HG02678 (cell line): ENCODE results near the gene ACSF2.
A peak's percentile ranks its signal among the peaks of the same experiment; 100 is the strongest.
"Not testable (repeated sequence)": the region's sequence is repeated elsewhere in the genome, so short reads cannot be mapped to it uniquely, and the experiment has no call there.

Experiments used
- ATAC-seq: cut with Tn5 transposase; IDR thresholded peaks from one replicate; pipeline ENCODE4 v1.9.1; 2021; ENCODE audit warnings: mild to moderate bottlenecking, moderate library complexity; ENCODE audit not compliant: unreplicated experiment

The ACSF2 gene, protein sequence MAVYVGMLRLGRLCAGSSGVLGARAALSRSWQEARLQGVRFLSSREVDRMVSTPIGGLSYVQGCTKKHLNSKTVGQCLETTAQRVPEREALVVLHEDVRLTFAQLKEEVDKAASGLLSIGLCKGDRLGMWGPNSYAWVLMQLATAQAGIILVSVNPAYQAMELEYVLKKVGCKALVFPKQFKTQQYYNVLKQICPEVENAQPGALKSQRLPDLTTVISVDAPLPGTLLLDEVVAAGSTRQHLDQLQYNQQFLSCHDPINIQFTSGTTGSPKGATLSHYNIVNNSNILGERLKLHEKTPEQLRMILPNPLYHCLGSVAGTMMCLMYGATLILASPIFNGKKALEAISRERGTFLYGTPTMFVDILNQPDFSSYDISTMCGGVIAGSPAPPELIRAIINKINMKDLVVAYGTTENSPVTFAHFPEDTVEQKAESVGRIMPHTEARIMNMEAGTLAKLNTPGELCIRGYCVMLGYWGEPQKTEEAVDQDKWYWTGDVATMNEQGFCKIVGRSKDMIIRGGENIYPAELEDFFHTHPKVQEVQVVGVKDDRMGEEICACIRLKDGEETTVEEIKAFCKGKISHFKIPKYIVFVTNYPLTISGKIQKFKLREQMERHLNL

DNA sequence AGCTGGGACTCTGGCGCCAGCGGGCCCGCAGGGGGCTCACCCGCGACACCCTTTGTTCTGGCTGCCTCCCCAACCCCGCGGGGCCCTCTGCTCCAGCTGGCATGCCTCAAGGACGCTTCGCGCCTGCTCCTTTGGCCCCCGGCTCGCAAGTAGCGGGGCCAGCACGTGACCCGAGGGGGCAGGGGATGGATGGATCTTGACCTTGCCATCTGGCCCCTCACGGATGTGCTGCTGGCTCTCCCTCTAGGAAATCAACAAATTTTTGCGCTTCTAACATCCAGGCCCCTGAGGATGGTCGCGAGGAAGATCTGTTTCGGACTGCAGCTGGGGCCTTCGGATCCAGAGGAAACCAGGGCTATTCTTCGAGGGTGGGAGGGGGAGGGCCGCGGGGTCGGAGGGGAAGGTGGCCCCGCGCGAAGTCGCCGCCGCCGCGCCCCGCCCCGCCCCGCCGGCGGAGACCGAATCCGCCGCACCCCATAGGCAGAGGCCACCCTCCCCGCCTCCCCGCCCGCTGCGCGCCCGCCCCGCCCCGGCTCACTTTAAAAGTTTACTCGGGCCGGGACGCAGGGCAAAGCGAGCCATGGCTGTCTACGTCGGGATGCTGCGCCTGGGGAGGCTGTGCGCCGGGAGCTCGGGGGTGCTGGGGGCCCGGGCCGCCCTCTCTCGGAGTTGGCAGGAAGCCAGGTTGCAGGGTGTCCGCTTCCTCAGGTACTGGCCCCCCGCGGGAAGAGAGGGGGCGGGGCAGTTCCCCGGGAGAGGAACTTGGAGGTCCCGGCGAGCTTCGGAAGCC is at the start of gene ACSF2:
TSS of gene ACSF2 (plus strand) at position 537 of the 790 bp plus-strand sequence. CDS start at position 581, 44 bp downstream.
- peak; percentile 60 for ATAC-seq

DNA sequence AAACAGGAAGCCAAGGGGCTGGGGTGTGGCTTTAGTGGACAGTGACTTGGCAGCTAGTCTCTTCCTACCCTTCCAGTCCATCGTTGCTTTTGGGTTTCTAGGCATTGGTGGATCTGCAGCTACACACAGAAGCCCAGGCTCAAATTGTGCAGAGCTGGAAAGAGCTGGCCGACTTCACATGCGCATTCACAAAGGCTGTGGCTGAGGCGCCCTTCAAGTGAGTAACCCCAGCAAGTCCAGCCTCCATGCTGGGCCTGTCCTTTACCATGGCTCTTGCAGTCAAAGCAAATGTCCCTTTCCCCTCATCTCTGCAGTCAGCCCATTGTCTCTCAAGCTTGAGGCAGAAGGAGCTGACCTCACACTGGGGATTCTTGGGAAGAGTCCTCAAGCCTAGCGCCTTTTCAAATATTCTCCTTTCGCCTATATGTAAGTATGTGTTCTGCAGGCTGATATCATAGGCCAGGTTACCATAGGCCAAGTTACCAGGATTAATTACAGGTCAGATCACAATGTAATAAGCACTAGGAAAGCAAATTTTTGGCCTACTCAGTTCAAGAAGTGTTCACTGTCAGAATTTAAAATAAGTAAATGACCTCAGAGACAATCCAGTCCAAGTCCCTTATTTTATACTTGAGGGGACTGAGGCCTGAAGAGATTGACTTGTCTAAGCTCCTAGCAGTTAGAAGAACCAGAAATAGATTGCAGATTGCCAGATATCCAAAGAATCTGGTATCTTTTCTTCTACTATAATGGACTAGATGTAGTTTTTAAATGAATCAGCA is 46.5 kb upstream of the ACSF2 start:
- no peak for ATAC-seq

DNA sequence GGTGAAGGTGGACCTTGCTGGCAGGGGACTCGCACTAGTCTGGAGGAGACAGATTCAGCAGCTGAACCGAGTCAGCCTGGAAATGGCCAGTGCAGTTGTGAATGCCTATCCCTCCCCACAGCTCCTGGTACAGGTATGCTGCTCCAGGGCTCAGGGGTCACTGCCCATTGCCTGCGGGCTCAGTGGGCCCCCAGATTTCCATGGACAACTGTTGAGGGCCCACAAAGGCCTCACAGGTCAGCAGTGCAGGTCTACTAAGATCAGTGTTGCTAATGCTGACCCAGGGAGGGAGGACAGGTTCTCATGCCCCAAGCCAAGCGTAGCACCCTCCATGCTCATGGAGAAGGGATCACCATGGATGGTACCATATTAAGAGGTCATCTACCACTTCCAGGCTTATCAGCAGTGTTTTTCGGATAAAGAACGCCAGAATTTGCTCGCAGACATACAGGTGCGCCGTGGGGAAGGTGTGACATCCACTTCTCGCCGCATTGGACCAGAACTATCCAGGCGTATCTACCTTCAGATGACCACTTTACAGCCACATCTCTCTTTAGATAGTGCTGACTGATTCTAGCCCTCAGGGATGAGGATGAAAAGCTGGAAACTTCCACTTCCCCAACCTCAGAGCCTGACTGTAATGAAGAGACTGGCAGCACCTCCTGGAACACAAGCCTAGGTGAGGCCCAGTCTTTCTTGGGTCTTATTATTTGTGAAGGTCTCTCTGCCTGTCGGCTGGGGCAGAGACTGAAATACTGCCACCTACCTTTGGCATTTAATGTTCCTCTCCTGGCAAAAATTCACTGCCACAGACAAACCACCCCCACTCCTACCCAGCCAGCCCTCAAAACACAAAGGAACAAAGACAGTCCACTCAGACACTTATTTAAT is 45.4 kb upstream of the ACSF2 start:
- ATAC-seq = no peak

DNA sequence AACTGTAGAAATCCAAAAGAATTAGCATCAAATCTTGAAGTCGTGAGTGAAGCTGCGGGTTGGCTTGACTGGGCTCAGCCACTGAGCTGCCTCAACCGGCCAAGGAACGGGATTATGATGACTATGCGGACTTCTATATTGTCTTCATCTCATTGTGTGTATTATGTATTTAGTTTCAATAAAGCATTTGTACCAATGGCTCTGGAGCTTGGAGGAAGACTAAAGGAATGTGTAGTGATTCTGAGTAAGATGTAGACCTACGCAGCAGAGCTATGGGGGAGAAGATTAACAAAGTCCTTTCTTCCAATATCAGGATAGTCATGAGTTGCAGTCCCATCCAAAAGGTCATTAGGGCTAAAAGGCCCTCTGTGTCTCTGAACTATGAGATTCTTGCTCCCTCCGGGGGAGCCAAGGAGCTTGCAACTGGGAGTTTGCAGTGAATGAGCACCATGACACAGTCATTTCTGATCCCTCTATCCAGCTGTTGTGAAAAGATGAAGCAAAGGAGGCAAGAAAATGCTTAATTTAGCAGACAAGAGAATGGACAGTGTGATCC is 44.7 kb upstream of the ACSF2 start:
- no peak for ATAC-seq

DNA sequence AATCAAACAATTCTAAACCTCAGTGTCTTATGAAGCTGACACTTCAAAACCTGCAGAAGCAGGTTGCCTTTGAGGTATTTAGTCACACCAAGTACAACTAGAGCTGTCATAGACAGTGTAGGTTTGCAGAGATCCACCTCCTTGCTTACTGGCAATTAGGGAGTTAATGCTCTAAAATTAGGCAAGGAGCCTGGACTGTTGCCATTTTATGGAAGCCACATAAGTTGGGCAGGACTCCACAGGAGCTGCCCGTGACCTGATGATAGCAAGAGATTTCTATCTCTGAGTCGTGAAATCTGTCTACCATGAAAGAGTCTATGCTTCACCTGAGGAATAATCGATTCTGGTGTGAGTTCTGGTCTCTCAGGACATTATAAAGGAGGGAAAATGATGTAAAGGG is 44.1 kb upstream of the ACSF2 start:
- no peak for ATAC-seq

DNA sequence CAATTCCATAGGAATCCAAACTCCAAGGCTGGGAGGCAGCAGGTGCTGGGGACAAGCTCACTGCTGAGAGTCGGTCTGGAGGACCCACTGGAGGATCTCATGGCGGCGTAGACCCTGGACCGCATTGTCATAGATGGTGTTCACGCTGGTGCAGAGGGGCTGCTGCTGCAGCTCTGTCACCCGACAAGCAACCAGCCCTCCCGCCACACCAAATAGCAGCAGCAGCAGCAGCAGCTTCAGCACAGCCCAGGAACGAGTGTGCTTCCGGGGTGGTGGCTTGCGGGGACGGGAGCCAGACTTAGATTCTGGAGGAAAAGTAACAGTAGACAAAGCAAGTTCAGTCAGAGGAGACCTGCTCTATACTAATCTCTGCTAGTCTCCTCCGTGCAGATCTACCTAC is 43.1 kb upstream of the ACSF2 start:
- no peak for ATAC-seq

DNA sequence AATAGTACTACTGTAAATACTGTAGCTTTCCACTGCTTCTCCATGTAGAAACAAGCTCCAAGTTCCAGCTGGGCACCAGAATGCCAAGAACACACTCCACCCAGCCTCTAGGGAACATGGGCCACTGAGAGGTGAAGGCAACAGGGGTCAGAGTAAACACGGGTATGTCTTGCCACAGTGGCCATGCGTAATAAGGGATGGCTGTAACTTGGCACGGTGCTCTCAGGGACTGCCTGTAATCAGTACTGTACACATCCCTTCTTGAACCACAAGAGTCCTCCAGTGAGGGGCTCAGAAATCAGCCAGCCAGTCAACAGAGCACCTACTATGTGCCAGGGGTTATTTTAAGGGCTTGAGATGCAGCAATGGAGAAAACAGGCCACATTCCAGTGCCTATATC is 39.5 kb upstream of the ACSF2 start:
- no peak for ATAC-seq

DNA sequence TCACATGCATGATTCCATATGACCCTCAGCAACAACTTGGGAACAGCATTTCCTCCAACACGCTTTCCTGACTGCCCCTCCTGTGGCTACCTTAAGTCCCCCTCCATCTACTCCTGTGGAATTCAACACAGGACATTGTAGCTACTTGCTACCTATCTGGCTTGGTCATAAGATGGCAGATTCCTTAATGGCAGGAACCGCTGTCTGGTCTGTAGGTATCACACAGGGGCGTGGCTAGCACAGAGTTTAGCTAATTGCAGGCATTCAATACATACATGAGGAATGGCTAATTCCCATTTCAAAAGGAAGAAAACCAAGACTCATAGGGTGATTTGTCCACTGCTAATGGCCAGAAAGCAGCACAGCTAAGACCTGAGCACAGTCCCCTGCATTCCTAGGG is 37.3 kb upstream of the ACSF2 start:
- ATAC-seq = no peak

DNA sequence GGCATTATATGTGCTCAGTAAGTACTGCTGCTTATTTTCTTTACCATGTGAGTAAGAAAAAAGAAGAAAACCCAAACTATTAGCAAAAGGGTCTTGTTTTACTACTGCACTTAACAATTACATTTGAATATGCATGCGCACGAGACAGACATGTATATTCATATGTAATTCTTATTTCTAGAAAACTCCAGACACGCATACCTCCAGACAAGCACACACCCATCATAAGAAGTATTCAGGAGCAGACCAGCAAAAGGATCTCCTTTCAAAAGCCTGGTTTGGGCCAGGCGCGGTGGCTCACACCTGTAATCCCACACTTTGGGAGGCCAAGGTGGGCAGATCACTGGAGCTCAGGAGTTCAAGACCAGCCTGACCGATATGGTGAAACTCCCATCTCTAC is 36.5 kb upstream of the ACSF2 start:
- ATAC-seq = no peak

DNA sequence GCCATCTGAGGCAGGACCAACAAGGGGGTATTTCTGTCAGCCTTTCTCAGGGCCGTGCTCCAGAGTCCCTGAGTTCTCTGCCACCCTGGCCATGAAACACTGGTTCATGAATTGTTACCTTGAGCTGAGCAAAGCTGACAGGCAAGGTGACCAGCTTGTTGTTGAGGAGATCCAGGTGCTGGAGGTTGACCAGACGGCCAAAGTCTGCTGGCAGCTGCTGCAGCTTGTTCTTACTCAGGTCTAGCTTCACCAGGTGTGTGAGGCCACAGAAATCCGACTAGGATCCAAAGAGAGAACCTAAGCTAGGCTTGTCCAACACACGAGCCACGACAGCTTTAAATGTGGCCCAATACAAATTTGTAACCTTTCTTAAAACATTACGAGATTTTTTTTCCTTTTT is 33.4 kb upstream of the ACSF2 start:
- ATAC-seq = no peak

DNA sequence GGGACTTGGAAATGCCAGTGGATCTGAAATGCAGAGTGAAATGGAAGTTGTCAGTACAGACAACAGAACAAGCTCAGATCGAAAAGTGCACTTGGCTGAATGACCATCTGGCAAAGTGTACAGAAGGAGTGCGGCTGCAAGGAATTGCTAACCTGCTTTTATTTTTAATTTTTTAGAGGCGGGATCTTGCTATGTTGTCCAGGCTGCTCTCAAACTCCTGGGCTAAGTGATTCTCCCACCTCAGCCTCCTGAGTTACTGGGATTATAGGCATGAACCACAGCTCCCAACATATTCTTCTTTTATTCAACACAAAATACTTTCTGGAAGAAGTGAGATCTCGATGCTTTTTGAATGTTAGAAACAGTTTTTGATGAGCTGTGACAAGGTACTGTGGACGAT is 32.3 kb upstream of the ACSF2 start:
- ATAC-seq = no peak

DNA sequence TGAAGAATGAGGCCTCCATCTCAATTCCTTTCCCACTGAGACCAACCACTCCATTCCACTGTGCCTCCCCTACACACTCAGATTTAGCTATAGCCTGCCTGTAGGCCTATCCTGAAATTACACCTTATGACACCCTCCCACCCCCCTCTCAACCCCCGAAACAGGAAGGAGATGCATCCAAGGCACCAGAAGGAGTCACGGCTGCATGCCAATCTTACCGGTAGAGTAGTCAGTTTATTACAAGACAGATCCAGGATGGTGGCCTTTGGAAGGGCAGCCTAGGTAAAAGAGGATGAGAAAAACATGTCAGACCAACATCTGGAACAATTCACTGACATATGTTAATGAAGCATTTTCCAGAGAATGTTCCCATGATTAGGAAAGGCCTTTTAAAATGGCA is 31.3 kb upstream of the ACSF2 start:
- ATAC-seq = no peak

DNA sequence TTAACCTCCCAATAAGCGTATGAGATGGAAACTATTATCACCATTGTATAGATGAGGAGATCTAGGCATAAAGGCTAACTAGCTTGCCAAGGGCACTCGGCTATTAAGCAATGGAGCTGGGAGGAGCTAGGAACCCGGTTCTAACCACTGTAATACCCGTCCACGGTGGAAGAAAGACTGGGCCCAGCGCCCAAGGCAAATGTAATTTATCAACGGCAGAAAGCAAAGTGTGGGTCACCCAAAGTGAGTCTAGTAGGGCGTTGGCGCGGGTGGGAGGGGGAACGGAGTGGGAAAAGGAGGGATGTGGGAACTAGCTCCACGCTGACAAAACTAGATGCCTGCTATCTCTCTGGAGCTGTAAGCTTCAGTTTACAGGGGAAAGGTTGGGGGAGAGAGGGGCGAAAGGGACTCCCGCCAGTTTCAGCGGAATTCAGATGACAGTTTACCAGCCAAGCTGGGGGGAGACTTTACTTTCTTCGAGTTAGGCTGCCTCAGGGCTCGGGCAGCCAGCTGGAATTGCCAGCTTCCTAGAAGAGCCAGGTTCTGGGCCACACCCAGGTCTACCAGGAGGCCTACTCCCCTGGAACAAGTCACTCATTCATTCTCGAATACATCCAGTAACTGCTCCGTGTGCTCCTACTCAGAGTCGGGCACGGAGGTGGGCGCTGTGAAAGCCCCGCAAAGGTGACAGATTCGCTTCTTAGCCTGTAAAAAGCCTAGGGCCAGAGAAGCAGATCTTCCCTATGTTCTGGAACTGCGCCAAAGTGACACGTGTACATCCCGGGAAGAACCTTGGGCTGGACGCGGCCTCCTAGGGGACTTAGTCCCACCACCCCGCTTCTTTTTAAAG is 29.5 kb upstream of the ACSF2 start:
- ATAC-seq = peak; percentile 15

DNA sequence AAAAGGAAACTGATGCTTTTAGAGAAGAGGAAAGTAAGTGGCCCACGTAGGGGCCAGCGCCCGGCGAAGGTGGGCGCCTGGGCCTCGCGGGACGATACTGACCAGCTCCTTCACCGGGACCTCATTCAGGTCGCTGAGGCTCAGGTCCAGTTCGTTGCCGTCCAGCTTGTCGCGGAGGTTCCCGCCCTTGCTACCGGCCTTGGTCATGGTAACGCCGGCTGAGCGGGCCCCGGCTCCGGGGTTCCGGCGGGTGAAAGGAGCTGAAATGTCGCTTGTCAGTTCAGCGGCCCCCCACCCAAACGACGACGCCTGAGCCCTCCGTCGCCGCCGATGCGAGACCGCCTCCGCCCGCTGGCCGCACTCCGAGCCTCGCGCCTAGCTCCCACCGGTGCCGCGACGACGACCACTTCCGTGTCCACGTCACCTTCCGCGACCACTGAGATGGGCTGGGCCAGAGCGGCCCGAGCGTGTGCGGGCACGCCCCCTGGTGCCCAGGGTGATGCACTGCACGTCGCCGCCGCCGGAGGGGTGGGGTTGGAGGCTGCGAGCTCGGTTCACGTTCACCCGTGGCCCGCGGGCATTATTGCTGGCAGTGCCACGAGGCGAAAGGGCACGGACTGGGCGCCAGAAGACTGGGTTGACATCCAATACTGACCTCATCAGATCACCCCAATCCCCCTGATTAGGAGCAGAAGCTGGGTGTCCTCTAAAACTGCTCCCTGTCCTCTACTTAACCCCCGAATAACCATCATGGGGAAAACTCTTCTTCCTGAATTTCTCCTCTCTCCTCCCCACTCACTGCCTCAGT is 28.7 kb upstream of the ACSF2 start, which contains the start of gene LRRC59:
TSS of gene LRRC59 (minus strand) at position 413 of the 808 bp plus-strand sequence. CDS start at position 207, 206 bp downstream.
- peak; percentile 97 for ATAC-seq

DNA sequence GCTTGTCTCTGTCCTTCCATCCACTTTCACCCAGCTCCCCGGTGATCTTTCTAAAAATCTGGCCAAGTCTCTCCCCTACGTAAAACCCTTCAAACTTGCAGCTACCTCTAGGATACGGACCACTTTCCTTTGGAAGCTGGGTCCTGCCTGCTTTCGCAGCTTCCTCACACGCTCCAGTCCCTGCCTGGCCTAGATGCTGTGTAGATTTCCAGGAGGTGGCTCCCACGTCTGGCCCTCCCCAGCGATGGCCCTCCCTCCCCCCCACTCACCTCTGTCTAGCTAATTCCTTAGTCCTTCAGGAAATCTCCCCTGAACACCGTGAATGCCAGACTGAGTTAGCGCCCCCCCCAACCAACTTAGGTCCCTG is 28.1 kb upstream of the ACSF2 start:
- ATAC-seq = no peak

DNA sequence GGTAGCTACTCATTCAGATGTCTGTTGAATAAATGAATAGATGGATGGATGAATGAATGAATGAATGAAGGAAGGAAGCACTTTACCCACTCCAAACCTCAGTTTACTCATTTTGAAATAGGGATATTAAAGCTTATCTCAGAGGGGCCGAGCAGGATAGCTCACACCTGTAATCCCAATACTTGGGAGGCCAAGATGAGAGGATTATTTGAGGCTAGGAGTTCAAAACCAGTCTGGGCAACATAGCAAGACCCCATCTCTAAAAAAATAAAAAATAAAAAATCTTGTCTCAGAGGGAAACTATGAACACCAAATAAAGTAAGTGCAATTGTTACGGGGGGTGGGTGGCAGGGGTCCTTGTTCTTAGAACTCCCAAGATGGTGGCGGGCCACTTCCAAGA is 27.3 kb upstream of the ACSF2 start:
- not testable (repeated sequence) for ATAC-seq

DNA sequence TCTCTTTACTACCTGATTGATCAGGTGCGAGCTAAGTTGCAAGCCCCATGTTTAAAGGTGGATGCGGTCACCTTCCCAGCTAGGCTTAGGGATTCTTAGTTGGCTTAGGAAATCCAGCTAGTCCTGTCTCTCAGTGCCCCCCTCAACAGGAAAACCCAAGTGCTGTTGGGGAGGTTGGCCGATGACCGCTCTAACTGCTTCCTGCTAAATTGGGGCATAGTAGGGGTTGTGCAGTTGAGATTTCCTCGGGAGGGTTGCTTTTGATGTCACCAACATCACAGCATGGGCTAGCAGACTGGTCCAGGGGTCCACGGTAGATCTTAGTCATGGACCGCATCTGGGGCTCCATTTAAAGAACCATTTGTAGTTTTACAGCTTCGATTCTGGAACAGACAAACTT is 26.4 kb upstream of the ACSF2 start:
- ATAC-seq = not testable (repeated sequence)

DNA sequence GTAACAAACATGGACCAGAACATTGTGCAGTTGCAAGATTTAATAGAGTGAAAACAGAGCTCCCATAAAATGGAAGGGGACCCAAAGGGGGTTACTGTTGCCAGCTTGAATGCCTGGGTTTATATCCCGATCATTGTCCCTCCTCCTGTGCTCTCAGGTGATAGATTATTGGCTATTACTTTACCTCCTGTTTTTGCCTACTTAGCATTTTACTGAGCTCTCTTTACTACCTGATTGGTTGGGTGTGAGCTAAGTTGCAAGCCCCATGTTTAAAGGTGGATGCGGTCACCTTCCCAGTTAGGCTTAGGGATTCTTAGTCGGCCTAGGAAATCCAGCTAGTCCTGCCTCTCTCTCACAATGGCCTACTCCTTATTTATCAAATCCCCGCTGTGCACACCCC is 20.7 kb upstream of the ACSF2 start:
- not testable (repeated sequence) for ATAC-seq
